GM19328 (cell line): ENCODE measurements around the gene TMEM183A.

Experiments used
- ATAC-seq: cut with Tn5 transposase; IDR thresholded peaks from one replicate; pipeline ENCODE4 v1.9.1; 2021; ENCODE audit warnings: mild to moderate bottlenecking, moderate library complexity; ENCODE audit not compliant: unreplicated experiment

Gene TMEM183A

GRCh38 chr1:203028067-203028783 lies 21.1 kb downstream of the TMEM183A start:
- ATAC-seq, result no peak

- ATAC-seq, result no peak
Observed at GRCh38 chr1:203028784-203029553, 21.8 kb downstream of the TMEM183A start.

GRCh38 chr1:203031467-203031866 lies 24.3 kb downstream of the TMEM183A start:
- no peak for ATAC-seq

GRCh38 chr1:203033287-203033686 lies 26.1 kb downstream of the TMEM183A start:
- ATAC-seq, result no peak

- no peak for ATAC-seq
Observed at GRCh38 chr1:203033917-203034316, 26.7 kb downstream of the TMEM183A start.

- ATAC-seq, result no peak
Observed at GRCh38 chr1:203034422-203035110, 27.4 kb downstream of the TMEM183A start.

- no peak for ATAC-seq
Observed at GRCh38 chr1:203035111-203036000, 28.2 kb downstream of the TMEM183A start.

GRCh38 chr1:203036135-203036534 lies 29.0 kb downstream of the TMEM183A start:
- no peak for ATAC-seq

- no peak for ATAC-seq
Observed at GRCh38 chr1:203036537-203036936, 29.4 kb downstream of the TMEM183A start.

GRCh38 chr1:203037509-203038190 lies 30.5 kb downstream of the TMEM183A start:
- no peak for ATAC-seq

GRCh38 chr1:203038217-203038741 lies 31.1 kb downstream of the TMEM183A start:
- no peak for ATAC-seq

- ATAC-seq, result no peak
Observed at GRCh38 chr1:203038891-203039608, 31.9 kb downstream of the TMEM183A start.

GRCh38 chr1:203039609-203040512 lies 32.7 kb downstream of the TMEM183A start:
- no peak for ATAC-seq

GRCh38 chr1:203040513-203041275 lies 33.5 kb downstream of the TMEM183A start:
- ATAC-seq, result no peak

GRCh38 chr1:203041351-203041932 lies 34.3 kb downstream of the TMEM183A start:
- no peak for ATAC-seq

GRCh38 chr1:203043830-203044545 lies 36.8 kb downstream of the TMEM183A start:
- no peak for ATAC-seq
